HFFc6 (cell line): Measurements from ENCODE around the gene MPPED1. TPM values are rescaled to one million over a fixed set of nuclear protein-coding genes. Genes with fewer than 3 reads are reported as not detected.

Experiments used
- DNase-seq: peaks from one replicate; pipeline ENCODE4 v3.0.0-alpha.2; 2018
- H3K27ac Mint-ChIP-seq: 2 replicates; pipeline ENCODE4 v1.8.0; 2020; ENCODE audit warnings: mild to moderate bottlenecking, mixed read lengths
- H3K27me3 Mint-ChIP-seq: 2 replicates; pipeline ENCODE4 v1.8.0; 2021; ENCODE audit warnings: mild to moderate bottlenecking, moderate library complexity, mixed read lengths; ENCODE audit not compliant: insufficient read depth
- H3K36me3 Mint-ChIP-seq: 2 replicates; pipeline ENCODE4 v1.8.0; 2021; ENCODE audit warnings: low read depth, mixed read lengths
- H3K4me1 Mint-ChIP-seq: 2 replicates; pipeline ENCODE4 v1.8.0; 2020; ENCODE audit warnings: low read depth, mixed read lengths
- H3K4me3 Mint-ChIP-seq: 2 replicates; pipeline ENCODE4 v1.8.0; 2020; ENCODE audit warnings: mild to moderate bottlenecking, moderate library complexity, mixed read lengths
- H3K9me3 Mint-ChIP-seq: 2 replicates; pipeline ENCODE4 v1.8.0; 2020; ENCODE audit warnings: mild to moderate bottlenecking, mixed read lengths
- CTCF ChIP-seq: fragments of 200-600 bp; sonication (generic); IDR thresholded peaks from 2 replicates; pipeline ENCODE4 v1.5.0; 2021; ENCODE audit warnings: antibody characterized with exemption, mild to moderate bottlenecking
- total RNA-seq, 6 experiments: library from RNA; stranded (reverse); fragmentation: NEBNext Ultra II Directional; extraction: Animal tissue kit (Norgen Biotek cat#: 25700); gene quantifications; 2 replicates in 1 of 6; 3 replicates in 5 of 6; pipeline ENCODE4 v1.2.3, GENCODE V29; 2021

The MPPED1 gene
- total RNA-seq, 6 experiments from 2014 or later, result not detected

- DNase-seq, result no peak
- H3K4me1 Mint-ChIP-seq, result no peaks in the 10 kb centered on the region
- H3K27ac Mint-ChIP-seq, result no peak overlapping the region
- H3K36me3 Mint-ChIP-seq, result no peaks in the 10 kb centered on the region; the same call in none of the 2 replicates
- no peak for TF ChIP-seq CTCF
- H3K9me3 Mint-ChIP-seq, result peaks cover 33% of the 10 kb centered on the region
- peaks cover 9% of the 10 kb centered on the region for H3K27me3 Mint-ChIP-seq
- H3K4me3 Mint-ChIP-seq, result no peak overlapping the region
Observed at GRCh38 chr22:43446037-43446803, 34.4 kb downstream of the MPPED1 start.

GRCh38 chr22:43446916-43447315, 35.1 kb downstream of the MPPED1 start:
- DNase-seq, result no peak
- Mint-ChIP-seq H3K27me3 (peaks cover 9% of the 10 kb centered on the region), H3K4me1 (no peaks in the 10 kb centered on the region), H3K27ac (no peak overlapping the region), H3K9me3 (peaks cover 40% of the 10 kb centered on the region), H3K4me3 (no peak overlapping the region), H3K36me3 (no peaks in the 10 kb centered on the region; the same call in none of the 2 replicates)
- TF ChIP-seq CTCF, result no peak

GRCh38 chr22:43447380-43447779, 35.6 kb downstream of the MPPED1 start:
- H3K27ac Mint-ChIP-seq, result no peak overlapping the region
- TF ChIP-seq CTCF, result no peak
- no peaks in the 10 kb centered on the region for H3K4me1 Mint-ChIP-seq
- H3K9me3 Mint-ChIP-seq, result peaks cover 45% of the 10 kb centered on the region
- no peaks in the 10 kb centered on the region; the same call in none of the 2 replicates for H3K36me3 Mint-ChIP-seq
- peaks cover 9% of the 10 kb centered on the region for H3K27me3 Mint-ChIP-seq
- no peak for DNase-seq
- no peak overlapping the region for H3K4me3 Mint-ChIP-seq

GRCh38 chr22:43448048-43448447, 36.2 kb downstream of the MPPED1 start:
- Mint-ChIP-seq H3K4me1 (no peaks in the 10 kb centered on the region), H3K36me3 (no peaks in the 10 kb centered on the region; the same call in 1 of the 2 replicates)

GRCh38 chr22:43449205-43449830, 37.5 kb downstream of the MPPED1 start:
- no peak overlapping the region for H3K27ac Mint-ChIP-seq
- H3K4me1 Mint-ChIP-seq, result no peaks in the 10 kb centered on the region
- TF ChIP-seq CTCF, result no peak
- no peaks in the 10 kb centered on the region; the same call in 1 of the 2 replicates for H3K36me3 Mint-ChIP-seq
- no peak overlapping the region for H3K4me3 Mint-ChIP-seq
- peaks cover 6% of the 10 kb centered on the region for H3K27me3 Mint-ChIP-seq
- peaks cover 51% of the 10 kb centered on the region for H3K9me3 Mint-ChIP-seq
- DNase-seq, result no peak

More at GRCh38 chr22:43448048-43448447, 36.2 kb downstream of the MPPED1 start:
- H3K4me3 Mint-ChIP-seq, result no peak overlapping the region
- no peak overlapping the region for H3K27ac Mint-ChIP-seq
- TF ChIP-seq CTCF, result no peak
- no peak for DNase-seq
- peaks cover 46% of the 10 kb centered on the region for H3K9me3 Mint-ChIP-seq
- peaks cover 6% of the 10 kb centered on the region for H3K27me3 Mint-ChIP-seq
